Measurements from ENCODE around the gene FBXO10.

FBXO10 gene

GRCh38 chr9:37583522-37584121, 7.4 kb upstream of the FBXO10 start:
- POLR2A ChIA-PET = interaction anchor here (1.1 kb wide), 1 partner anchor 8 kb away, joined by 3 read pairs; no protein-coding TSS in a partner anchor
- TF ChIP-seq CTCF (IDR thresholded peaks at IDR 0.05; ENCODE audit: control extremely low read depth, extremely low read depth, low read depth, missing control alignments) = no peak
- no peak for DNase-seq (ENCODE audit: extremely low spot score)
- CTCF ChIA-PET = interaction anchor here (0.7 to 2.1 kb wide), 6 partner anchors 8 to 18 kb away, joined by 3 to 8 read pairs (median 4); partner anchors contain the start of gene TOMM5

- ChIA-PET POLR2A (no interaction called here), CTCF (interaction anchor here (0.7 to 2.1 kb wide), 6 partner anchors 8 to 14 kb away, joined by 3 to 13 read pairs (median 6); partner anchors contain the start of gene TOMM5)
- TF ChIP-seq CTCF (IDR thresholded peaks at IDR 0.05; ENCODE audit: control extremely low read depth, extremely low read depth, low read depth, missing control alignments) = peak; percentile 61
- DNase-seq (ENCODE audit: extremely low spot score) = peak; percentile 28
Observed at GRCh38 chr9:37582548-37583157, 6.5 kb upstream of the FBXO10 start.

GRCh38 chr9:37575511-37575914, 667 bp downstream of the FBXO10 start:
- POLR2A ChIA-PET = interaction anchor here (0.6 to 2.5 kb wide), 4 partner anchors 9 to 548 kb away, joined by 3 to 12 read pairs (median 5); partner anchors contain the start of gene TOMM5
- TF ChIP-seq CTCF (IDR thresholded peaks at IDR 0.05; ENCODE audit: control extremely low read depth, extremely low read depth, low read depth, missing control alignments) = no peak
- DNase-seq (ENCODE audit: extremely low spot score) = no peak
- CTCF ChIA-PET = interaction anchor here (0.9 to 6.6 kb wide), 8 partner anchors 8 to 164 kb away, joined by 3 to 71 read pairs (median 6); partner anchors contain the start of gene TOMM5

GRCh38 chr9:37575001-37575400, 1.2 kb downstream of the FBXO10 start:
- ChIA-PET CTCF (interaction anchor here (0.9 to 6.6 kb wide), 7 partner anchors 8 to 164 kb away, joined by 3 to 71 read pairs (median 5); partner anchors contain the start of gene TOMM5), POLR2A (interaction anchor here (0.6 to 2.5 kb wide), 4 partner anchors 9 to 548 kb away, joined by 3 to 12 read pairs (median 5); partner anchors contain the start of gene TOMM5)
- DNase-seq (ENCODE audit: extremely low spot score) = no peak
- no peak for TF ChIP-seq CTCF (IDR thresholded peaks at IDR 0.05; ENCODE audit: control extremely low read depth, extremely low read depth, low read depth, missing control alignments)

GRCh38 chr9:37574241-37574721, 1.9 kb downstream of the FBXO10 start:
- ChIA-PET CTCF (interaction anchor here (0.7 to 6.6 kb wide), 6 partner anchors 9 to 22 kb away, joined by 3 to 71 read pairs (median 4); partner anchors contain the start of gene TOMM5), POLR2A (interaction anchor here (2.5 kb wide), 1 partner anchor 8 kb away, joined by 12 read pairs; no protein-coding TSS in a partner anchor)
- no peak for DNase-seq (ENCODE audit: extremely low spot score)

More at GRCh38 chr9:37574241-37574721, 1.9 kb downstream of the FBXO10 start:
- no peak for TF ChIP-seq CTCF (IDR thresholded peaks at IDR 0.05; ENCODE audit: control extremely low read depth, extremely low read depth, low read depth, missing control alignments)

Data from GM10248 (cell line).